ENCODE results near the gene EVL.

Gene EVL

GRCh38 chr14:100042286-100042685 lies 22.9 kb upstream of the EVL start:
- Mint-ChIP-seq H3K4me1 (peaks cover 33% of the 10 kb centered on the region), H3K36me3 (ENCODE audit: low read depth) (no peaks in the 10 kb centered on the region), H3K9me3 (no peaks in the 10 kb centered on the region), H3K4me3 (no peak overlapping the region), H3K27me3 (ENCODE audit: low read depth) (no peaks in the 10 kb centered on the region), H3K27ac (peak overlapping the region in 2 of 3 experiments; percentile 3 to 65)
- no peak for TF ChIP-seq CTCF (IDR thresholded peaks at IDR 0.05; ENCODE audit: unreplicated experiment in 3 of 3)

GRCh38 chr14:100045642-100046344 lies 19.4 kb upstream of the EVL start:
- Mint-ChIP-seq H3K36me3 (ENCODE audit: low read depth) (no peaks in the 10 kb centered on the region), H3K4me1 (peaks cover 38% of the 10 kb centered on the region), H3K4me3 (no peak overlapping the region), H3K27ac (peak overlapping the region in 1 of 3 experiments; percentile 41), H3K27me3 (ENCODE audit: low read depth) (no peaks in the 10 kb centered on the region), H3K9me3 (no peaks in the 10 kb centered on the region)
- TF ChIP-seq CTCF (IDR thresholded peaks at IDR 0.05; ENCODE audit: unreplicated experiment in 3 of 3) = no peak

- H3K27me3 Mint-ChIP-seq (ENCODE audit: low read depth) = no peaks in the 10 kb centered on the region
- TF ChIP-seq CTCF (IDR thresholded peaks at IDR 0.05; ENCODE audit: unreplicated experiment in 3 of 3) = no peak
- no peak overlapping the region for H3K4me3 Mint-ChIP-seq
- H3K36me3 Mint-ChIP-seq (ENCODE audit: low read depth) = no peaks in the 10 kb centered on the region
- H3K27ac Mint-ChIP-seq = no peak overlapping the region
- H3K9me3 Mint-ChIP-seq = no peaks in the 10 kb centered on the region
- peaks cover 43% of the 10 kb centered on the region for H3K4me1 Mint-ChIP-seq
Observed at GRCh38 chr14:100047600-100047999, 17.6 kb upstream of the EVL start.

- no peaks in the 10 kb centered on the region for H3K9me3 Mint-ChIP-seq
- H3K4me3 Mint-ChIP-seq = no peak overlapping the region
- no peaks in the 10 kb centered on the region for H3K36me3 Mint-ChIP-seq (ENCODE audit: low read depth)
- no peaks in the 10 kb centered on the region for H3K27me3 Mint-ChIP-seq (ENCODE audit: low read depth)
- no peak for TF ChIP-seq CTCF (IDR thresholded peaks at IDR 0.05; ENCODE audit: unreplicated experiment in 3 of 3)
- H3K4me1 Mint-ChIP-seq = peaks cover 42% of the 10 kb centered on the region
- H3K27ac Mint-ChIP-seq = peak overlapping the region; percentile 5 to 25 (median 21)
Observed at GRCh38 chr14:100048786-100049185, 16.4 kb upstream of the EVL start.

GRCh38 chr14:100049220-100049619 lies 16.0 kb upstream of the EVL start:
- Mint-ChIP-seq H3K27ac (peak overlapping the region in 2 of 3 experiments; percentile 48 to 53), H3K27me3 (ENCODE audit: low read depth) (no peaks in the 10 kb centered on the region), H3K9me3 (no peaks in the 10 kb centered on the region), H3K36me3 (ENCODE audit: low read depth) (no peaks in the 10 kb centered on the region), H3K4me1 (peaks cover 42% of the 10 kb centered on the region), H3K4me3 (no peak overlapping the region)
- no peak for TF ChIP-seq CTCF (IDR thresholded peaks at IDR 0.05; ENCODE audit: unreplicated experiment in 3 of 3)

- no peak overlapping the region for H3K4me3 Mint-ChIP-seq
- no peaks in the 10 kb centered on the region for H3K9me3 Mint-ChIP-seq
- H3K27me3 Mint-ChIP-seq (ENCODE audit: low read depth) = no peaks in the 10 kb centered on the region
- no peaks in the 10 kb centered on the region for H3K36me3 Mint-ChIP-seq (ENCODE audit: low read depth)
- peaks cover 28% of the 10 kb centered on the region for H3K4me1 Mint-ChIP-seq
- H3K27ac Mint-ChIP-seq = no peak overlapping the region
- TF ChIP-seq CTCF (IDR thresholded peaks at IDR 0.05; ENCODE audit: unreplicated experiment in 3 of 3) = no peak
Observed at GRCh38 chr14:100051103-100051502, 14.1 kb upstream of the EVL start.

Data from nephron (organoid).